ENCODE data around the gene MEIKIN.

- TF ChIP-seq, protein P1, sequence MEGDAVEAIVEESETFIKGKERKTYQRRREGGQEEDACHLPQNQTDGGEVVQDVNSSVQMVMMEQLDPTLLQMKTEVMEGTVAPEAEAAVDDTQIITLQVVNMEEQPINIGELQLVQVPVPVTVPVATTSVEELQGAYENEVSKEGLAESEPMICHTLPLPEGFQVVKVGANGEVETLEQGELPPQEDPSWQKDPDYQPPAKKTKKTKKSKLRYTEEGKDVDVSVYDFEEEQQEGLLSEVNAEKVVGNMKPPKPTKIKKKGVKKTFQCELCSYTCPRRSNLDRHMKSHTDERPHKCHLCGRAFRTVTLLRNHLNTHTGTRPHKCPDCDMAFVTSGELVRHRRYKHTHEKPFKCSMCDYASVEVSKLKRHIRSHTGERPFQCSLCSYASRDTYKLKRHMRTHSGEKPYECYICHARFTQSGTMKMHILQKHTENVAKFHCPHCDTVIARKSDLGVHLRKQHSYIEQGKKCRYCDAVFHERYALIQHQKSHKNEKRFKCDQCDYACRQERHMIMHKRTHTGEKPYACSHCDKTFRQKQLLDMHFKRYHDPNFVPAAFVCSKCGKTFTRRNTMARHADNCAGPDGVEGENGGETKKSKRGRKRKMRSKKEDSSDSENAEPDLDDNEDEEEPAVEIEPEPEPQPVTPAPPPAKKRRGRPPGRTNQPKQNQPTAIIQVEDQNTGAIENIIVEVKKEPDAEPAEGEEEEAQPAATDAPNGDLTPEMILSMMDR (IDR thresholded peaks at IDR 0.05; ENCODE audit: borderline replicate concordance, extremely low read depth, low read length, poor library complexity, severe bottlenecking), result no peak
- TF ChIP-seq EZH2 (IDR thresholded peaks at IDR 0.05; ENCODE audit: borderline replicate concordance, low read depth, low read length, severe bottlenecking), result no peak
These were observed 152.6 kb downstream of the MEIKIN start for GRCh38 chr5:131792896-131793295.

Data from DND-41 (cell line).